HFFc6 (cell line): ENCODE results near the gene PISD. TPM values are rescaled to one million over a fixed set of nuclear protein-coding genes. Genes with fewer than 3 reads are reported as not detected.

ENCODE experiments used
- DNase-seq: peaks from one replicate; pipeline ENCODE4 v3.0.0-alpha.2; 2018
- H3K27ac Mint-ChIP-seq: 2 replicates; pipeline ENCODE4 v1.8.0; 2020; ENCODE audit warnings: mild to moderate bottlenecking, mixed read lengths
- H3K27me3 Mint-ChIP-seq: 2 replicates; pipeline ENCODE4 v1.8.0; 2021; ENCODE audit warnings: mild to moderate bottlenecking, moderate library complexity, mixed read lengths; ENCODE audit not compliant: insufficient read depth
- H3K36me3 Mint-ChIP-seq: 2 replicates; pipeline ENCODE4 v1.8.0; 2021; ENCODE audit warnings: low read depth, mixed read lengths
- H3K4me1 Mint-ChIP-seq: 2 replicates; pipeline ENCODE4 v1.8.0; 2020; ENCODE audit warnings: low read depth, mixed read lengths
- H3K4me3 Mint-ChIP-seq: 2 replicates; pipeline ENCODE4 v1.8.0; 2020; ENCODE audit warnings: mild to moderate bottlenecking, moderate library complexity, mixed read lengths
- H3K9me3 Mint-ChIP-seq: 2 replicates; pipeline ENCODE4 v1.8.0; 2020; ENCODE audit warnings: mild to moderate bottlenecking, mixed read lengths
- CTCF ChIP-seq: fragments of 200-600 bp; sonication (generic); IDR thresholded peaks from 2 replicates; pipeline ENCODE4 v1.5.0; 2021; ENCODE audit warnings: antibody characterized with exemption, mild to moderate bottlenecking
- total RNA-seq, 6 experiments: library from RNA; stranded (reverse); fragmentation: NEBNext Ultra II Directional; extraction: Animal tissue kit (Norgen Biotek cat#: 25700); gene quantifications; 2 replicates in 1 of 6; 3 replicates in 5 of 6; pipeline ENCODE4 v1.2.3, GENCODE V29; 2021

The PISD gene
- total RNA-seq, 6 experiments from 2014 or later: 38.4 to 47.3 (median 43.3) TPM

GRCh38 chr22:31654408-31654807 lies 7.6 kb downstream of the PISD start:
- no peak overlapping the region for H3K27ac Mint-ChIP-seq
- no peaks in the 10 kb centered on the region; the same call in 1 of the 2 replicates for H3K27me3 Mint-ChIP-seq
- peaks cover 18% of the 10 kb centered on the region for H3K36me3 Mint-ChIP-seq
- no peak for DNase-seq
- TF ChIP-seq CTCF: no peak
- H3K9me3 Mint-ChIP-seq: no peaks in the 10 kb centered on the region
- H3K4me1 Mint-ChIP-seq: peaks cover 30% of the 10 kb centered on the region
- H3K4me3 Mint-ChIP-seq: no peak overlapping the region

GRCh38 chr22:31653944-31654343 lies 8.1 kb downstream of the PISD start:
- Mint-ChIP-seq H3K9me3 (no peaks in the 10 kb centered on the region), H3K4me3 (no peak overlapping the region), H3K36me3 (peaks cover 21% of the 10 kb centered on the region), H3K27ac (no peak overlapping the region), H3K27me3 (peaks cover 1% of the 10 kb centered on the region; the same call in 1 of the 2 replicates), H3K4me1 (peaks cover 27% of the 10 kb centered on the region)
- no peak for DNase-seq
- no peak for TF ChIP-seq CTCF

GRCh38 chr22:31652911-31653684 lies 8.9 kb downstream of the PISD start:
- Mint-ChIP-seq H3K36me3 (peaks cover 24% of the 10 kb centered on the region), H3K4me3 (no peak overlapping the region), H3K9me3 (no peaks in the 10 kb centered on the region), H3K27ac (no peak overlapping the region), H3K4me1 (peaks cover 32% of the 10 kb centered on the region), H3K27me3 (peaks cover 1% of the 10 kb centered on the region)
- DNase-seq: no peak
- no peak for TF ChIP-seq CTCF

- H3K27me3 Mint-ChIP-seq: peaks cover 1% of the 10 kb centered on the region
- DNase-seq: no peak
- H3K4me3 Mint-ChIP-seq: no peak overlapping the region
- peaks cover 19% of the 10 kb centered on the region for H3K36me3 Mint-ChIP-seq
- peaks cover 38% of the 10 kb centered on the region for H3K4me1 Mint-ChIP-seq
- no peaks in the 10 kb centered on the region for H3K9me3 Mint-ChIP-seq
- TF ChIP-seq CTCF: no peak
- H3K27ac Mint-ChIP-seq: no peak overlapping the region
Observed at GRCh38 chr22:31652088-31652487, 9.9 kb downstream of the PISD start.

- peaks cover 1% of the 10 kb centered on the region for H3K27me3 Mint-ChIP-seq
- no peak overlapping the region for H3K27ac Mint-ChIP-seq
- no peaks in the 10 kb centered on the region for H3K9me3 Mint-ChIP-seq
- no peak overlapping the region for H3K4me3 Mint-ChIP-seq
- no peak for TF ChIP-seq CTCF
- peaks cover 17% of the 10 kb centered on the region for H3K36me3 Mint-ChIP-seq
- DNase-seq: no peak
- peaks cover 42% of the 10 kb centered on the region for H3K4me1 Mint-ChIP-seq
Observed at GRCh38 chr22:31651664-31652063, 10.4 kb downstream of the PISD start.
